HUES64 (cell line): ENCODE results near the gene DDR1.

Experiments used
- H3K27ac ChIP-seq: 2 replicates; pipeline ENCODE4 v1.7.0; 2013; ENCODE audit warnings: low read depth, low read length, inconsistent platforms
- H3K27me3 ChIP-seq: 2 replicates; pipeline ENCODE4 v1.6.1; 2013; ENCODE audit warnings: mild to moderate bottlenecking, low read length; ENCODE audit not compliant: insufficient read depth
- H3K36me3 ChIP-seq: 2 replicates; pipeline ENCODE4 v1.6.1; 2013; ENCODE audit warnings: mild to moderate bottlenecking, low read length; ENCODE audit not compliant: insufficient read depth
- H3K4me1 ChIP-seq: 2 replicates; pipeline ENCODE4 v1.6.1; 2013; ENCODE audit warnings: mild to moderate bottlenecking, low read length, moderate library complexity; ENCODE audit not compliant: insufficient read depth
- H3K4me3 ChIP-seq: 2 replicates; pipeline ENCODE4 v1.5.1; 2013; ENCODE audit warnings: mild to moderate bottlenecking, low read length, moderate library complexity
- H3K9ac ChIP-seq: 2 replicates; pipeline ENCODE4 v1.6.1; 2013; ENCODE audit warnings: mild to moderate bottlenecking, low read depth, low read length
- H3K9me3 ChIP-seq: 2 replicates; pipeline ENCODE4 v1.6.1; 2013; ENCODE audit warnings: low read depth, low read length; ENCODE audit not compliant: insufficient read depth
- WGBS: fragments of 150-250, 120-280 bp; methylation state at CpG from one replicate; pipeline ENCODE4 v1.1.7; 2013; ENCODE audit warnings: missing lambda C conversion rate; 5-methylcytosine and 5-hydroxymethylcytosine counted together

Gene DDR1

DNA sequence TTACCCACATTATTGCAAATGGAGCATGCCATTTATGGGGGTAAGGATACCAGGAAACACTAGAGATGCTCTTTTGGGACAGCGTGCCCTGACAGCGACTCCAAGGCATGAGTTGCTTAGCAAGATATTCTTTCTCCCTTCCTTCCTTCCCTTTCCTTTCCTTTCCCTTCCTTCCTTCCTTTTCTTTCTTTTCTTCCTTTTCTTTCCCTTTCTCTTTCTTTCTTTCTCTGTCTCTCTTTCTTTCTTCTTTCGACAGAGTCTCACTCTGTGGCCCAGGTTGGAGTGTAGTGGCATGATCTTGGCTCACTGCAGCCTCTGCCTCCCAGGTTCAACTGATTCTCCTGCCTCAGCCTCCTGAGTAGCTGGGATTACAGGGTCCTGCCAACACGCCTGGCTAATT is 59.7 kb downstream of the DDR1 start:
- Histone ChIP-seq H3K9me3 (no peaks in the 10 kb centered on the region), H3K27me3 (no peaks in the 10 kb centered on the region), H3K9ac (no peak overlapping the region), H3K4me1 (peaks cover 8% of the 10 kb centered on the region), H3K4me3 (no peak overlapping the region), H3K36me3 (no peaks in the 10 kb centered on the region), H3K27ac (no peak overlapping the region)
- WGBS, result 94% methylated on average over 4 of the region's 4 CpGs

- H3K4me1 ChIP-seq, result peaks cover 8% of the 10 kb centered on the region
- whole genome bisulfite sequencing, result 97% methylated on average over 3 of the region's 5 CpGs
- H3K9me3 ChIP-seq, result no peaks in the 10 kb centered on the region
These were observed 61.0 kb downstream of the DDR1 start for GRCh38 chr6:30945281-30945680.

GRCh38 chr6:30947231-30947630 is 62.9 kb downstream of the DDR1 start:
- Histone ChIP-seq H3K27me3 (no peaks in the 10 kb centered on the region), H3K9ac (no peak overlapping the region), H3K36me3 (no peaks in the 10 kb centered on the region), H3K4me1 (peaks cover 3% of the 10 kb centered on the region), H3K4me3 (no peak overlapping the region), H3K27ac (no peak overlapping the region), H3K9me3 (0 out of 2 replicates have a peak, but pooled peaks cover 3% of the 10 kb centered on the region)
- 92% methylated on average over 4 of the region's 4 CpGs for WGBS

More at GRCh38 chr6:30945281-30945680, 61.0 kb downstream of the DDR1 start:
- H3K36me3 ChIP-seq, result no peaks in the 10 kb centered on the region
- H3K9ac ChIP-seq, result no peak overlapping the region
- no peak overlapping the region for H3K27ac ChIP-seq
- H3K4me3 ChIP-seq, result no peak overlapping the region
- no peaks in the 10 kb centered on the region for H3K27me3 ChIP-seq

DNA sequence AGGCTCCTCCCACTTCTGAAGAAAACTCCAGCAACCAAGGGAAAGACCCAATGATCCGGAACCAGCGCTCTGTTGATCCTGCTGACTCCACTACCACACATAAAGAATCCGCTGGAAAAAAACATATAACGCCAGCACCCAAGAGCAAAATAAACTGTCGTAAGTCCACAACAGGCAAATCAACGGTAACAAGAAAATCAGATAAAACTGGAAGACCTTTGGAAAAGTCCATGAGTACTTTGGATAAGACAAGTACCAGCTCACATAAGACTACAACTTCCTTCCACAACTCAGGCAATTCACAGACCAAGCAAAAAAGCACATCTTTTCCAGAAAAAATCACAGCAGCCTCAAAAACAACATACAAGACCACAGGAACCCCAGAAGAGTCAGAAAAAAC is 64.5 kb downstream of the DDR1 start:
- Histone ChIP-seq H3K27ac (no peak overlapping the region), H3K4me3 (no peak overlapping the region), H3K9ac (no peak overlapping the region), H3K9me3 (0 out of 2 replicates have a peak, but pooled peaks cover 3% of the 10 kb centered on the region), H3K27me3 (0 out of 2 replicates have a peak, but pooled peaks cover 3% of the 10 kb centered on the region), H3K4me1 (no peaks in the 10 kb centered on the region), H3K36me3 (no peaks in the 10 kb centered on the region)
- 97% methylated on average over 6 of the region's 6 CpGs for WGBS
